GM13977 (cell line): ENCODE results near the gene RIBC2.
"Not testable (repeated sequence)": the region's sequence is repeated elsewhere in the genome, so short reads cannot be mapped to it uniquely, and the experiment has no call there.

Source experiments
- DNase-seq: peaks from one replicate; pipeline ENCODE4 v3.0.0; 2012; ENCODE audit warnings: low spot score
- CTCF ChIP-seq: IDR thresholded peaks from 2 replicates; pipeline ENCODE4 v1.5.1; 2012; ENCODE audit warnings: mild to moderate bottlenecking, control low read depth; ENCODE audit not compliant: insufficient read depth; ENCODE audit errors: extremely low read depth, missing control alignments
- in situ Hi-C: fragments of 300-500 bp; cut with MboI; formaldehyde crosslinking; loops from one replicate; pipeline ENCODE4 v1.12.0; 2022; ENCODE audit warnings: low sequenced_read_pairs, low pct_unique_long_range_greater_than_20kb, mixed read lengths, inconsistent platforms; ENCODE audit not compliant: unreplicated experiment

Gene RIBC2

GRCh38 chr22:45438336-45438735 lies 24.8 kb downstream of the RIBC2 start:
- DNase-seq, result no peak
- in situ Hi-C loops, result loop anchor here (10.0 kb wide), 1 partner anchor 164 kb away; no protein-coding TSS in a partner anchor
- no peak for TF ChIP-seq CTCF

GRCh38 chr22:45440688-45441087 lies 27.2 kb downstream of the RIBC2 start:
- DNase-seq, in situ Hi-C loops: not testable (repeated sequence)

GRCh38 chr22:45441138-45441537 lies 27.6 kb downstream of the RIBC2 start:
- peak; percentile 68 for TF ChIP-seq CTCF
- in situ Hi-C loops, result no loop called here

GRCh38 chr22:45442116-45442515 lies 28.6 kb downstream of the RIBC2 start:
- TF ChIP-seq CTCF, result no peak
- no peak for DNase-seq
- in situ Hi-C loops, result no loop called here

More at GRCh38 chr22:45441138-45441537, 27.6 kb downstream of the RIBC2 start:
- peak; percentile 66 for DNase-seq

- TF ChIP-seq CTCF, result no peak
- DNase-seq, result no peak
- in situ Hi-C loops, result no loop called here
Measured at GRCh38 chr22:45444168-45444567, 30.7 kb downstream of the RIBC2 start.

- no peak for TF ChIP-seq CTCF
- DNase-seq, result no peak
- in situ Hi-C loops, result no loop called here
Measured at GRCh38 chr22:45445031-45445710, 31.7 kb downstream of the RIBC2 start.

- DNase-seq, result no peak
- in situ Hi-C loops, result no loop called here
- no peak for TF ChIP-seq CTCF
Measured at GRCh38 chr22:45446216-45446615, 32.7 kb downstream of the RIBC2 start.

GRCh38 chr22:45447596-45447995 lies 34.1 kb downstream of the RIBC2 start:
- in situ Hi-C loops, result not testable (repeated sequence)

More at GRCh38 chr22:45447596-45447995, 34.1 kb downstream of the RIBC2 start:
- DNase-seq, result not testable (repeated sequence)
